Central memory CD4-positive, alpha-beta T cell (primary cell): ENCODE results near the gene FMO1.
"Not testable (repeated sequence)": the region's sequence is repeated elsewhere in the genome, so short reads cannot be mapped to it uniquely, and the experiment has no call there.

Source experiments
- DNase-seq: peaks from one replicate; pipeline ENCODE4 v3.0.0; 2022
- total RNA-seq, 3 experiments: gene quantifications; one replicate each; lab custom pipeline; 2026; lab: John Stamatoyannopoulos, UW

The FMO1 gene, protein sequence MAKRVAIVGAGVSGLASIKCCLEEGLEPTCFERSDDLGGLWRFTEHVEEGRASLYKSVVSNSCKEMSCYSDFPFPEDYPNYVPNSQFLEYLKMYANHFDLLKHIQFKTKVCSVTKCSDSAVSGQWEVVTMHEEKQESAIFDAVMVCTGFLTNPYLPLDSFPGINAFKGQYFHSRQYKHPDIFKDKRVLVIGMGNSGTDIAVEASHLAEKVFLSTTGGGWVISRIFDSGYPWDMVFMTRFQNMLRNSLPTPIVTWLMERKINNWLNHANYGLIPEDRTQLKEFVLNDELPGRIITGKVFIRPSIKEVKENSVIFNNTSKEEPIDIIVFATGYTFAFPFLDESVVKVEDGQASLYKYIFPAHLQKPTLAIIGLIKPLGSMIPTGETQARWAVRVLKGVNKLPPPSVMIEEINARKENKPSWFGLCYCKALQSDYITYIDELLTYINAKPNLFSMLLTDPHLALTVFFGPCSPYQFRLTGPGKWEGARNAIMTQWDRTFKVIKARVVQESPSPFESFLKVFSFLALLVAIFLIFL
- 0 reads per million in 3 experiments for total RNA-seq

DNA sequence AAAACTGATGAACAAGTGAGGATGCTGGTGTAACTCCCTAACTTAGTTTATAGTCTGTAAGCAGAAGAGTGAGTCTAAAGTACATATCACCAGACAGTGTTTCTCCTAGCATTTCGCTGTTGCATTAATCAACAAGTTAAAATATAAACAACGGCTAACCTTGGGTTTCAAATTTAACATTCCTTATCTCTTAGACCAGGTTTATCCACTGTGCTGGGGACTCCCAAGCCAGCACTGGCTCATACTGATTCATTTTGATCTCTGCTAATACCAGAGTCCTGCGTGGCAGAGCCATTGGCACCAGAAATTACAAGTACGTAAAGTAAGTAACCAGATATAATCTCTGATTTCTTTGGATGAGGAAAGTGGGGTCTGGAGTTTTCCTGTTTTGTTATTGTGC, at the start of gene FMO1:
TSS of gene FMO1 (plus strand) at position 193 of the 400 bp plus-strand sequence. CDS start 9,594 bp downstream, outside the sequence.
- DNase-seq, result no peak

DNA sequence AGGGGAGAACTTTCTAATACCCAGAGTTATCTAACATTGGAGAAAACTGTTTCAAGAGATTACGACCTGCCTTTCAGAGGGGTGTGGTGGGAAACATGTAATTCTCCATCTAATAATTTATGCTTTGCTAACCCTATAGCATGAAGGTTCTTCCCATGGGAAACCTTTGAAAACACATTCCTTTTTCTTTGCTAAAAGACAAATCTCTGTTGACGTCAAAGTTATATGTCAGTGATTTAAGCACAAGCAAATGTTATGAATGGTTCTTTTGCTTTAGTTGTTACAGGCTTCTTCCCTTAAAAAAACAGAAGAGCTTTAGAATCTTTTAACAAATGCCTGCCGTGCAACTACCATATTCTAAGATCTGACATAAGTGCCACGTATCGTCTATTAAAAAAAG, 44.0 kb upstream of the FMO1 start:
- DNase-seq, result no peak

DNA sequence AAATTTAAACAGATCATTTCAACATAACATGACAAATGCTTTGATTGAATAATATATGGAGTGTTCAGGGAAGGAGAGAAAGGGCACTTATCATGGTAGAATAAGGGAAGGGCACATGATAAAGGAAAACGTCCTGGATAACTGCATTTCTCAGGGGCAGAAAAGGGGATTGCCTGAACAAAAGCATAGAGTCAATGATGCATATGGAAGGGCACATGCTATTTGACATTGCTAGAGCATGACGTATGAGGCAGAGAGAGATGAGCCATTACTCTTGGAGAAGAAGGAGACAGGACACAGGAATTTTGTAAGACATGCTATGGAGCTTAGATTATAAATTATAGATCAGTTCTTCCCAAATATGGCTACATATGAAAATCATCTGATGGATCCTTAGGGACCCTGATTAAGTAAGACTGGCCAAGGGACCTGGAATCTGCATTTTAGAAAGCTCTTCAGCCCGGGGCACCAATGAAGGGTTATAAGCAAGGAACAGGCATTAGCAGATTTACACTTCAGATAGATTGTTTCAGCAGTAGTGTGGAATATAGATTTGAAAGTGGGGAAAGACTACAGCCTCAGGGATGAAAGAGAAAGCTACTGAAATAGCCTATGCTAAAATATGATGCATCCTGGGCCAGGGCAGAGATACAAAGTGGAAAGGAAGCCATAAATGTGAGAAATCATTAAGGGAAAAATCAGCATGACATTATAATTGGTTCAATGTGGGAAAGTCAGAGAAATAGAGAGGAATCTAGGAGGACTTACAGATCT, 41.9 kb upstream of the FMO1 start:
- no peak for DNase-seq

DNA sequence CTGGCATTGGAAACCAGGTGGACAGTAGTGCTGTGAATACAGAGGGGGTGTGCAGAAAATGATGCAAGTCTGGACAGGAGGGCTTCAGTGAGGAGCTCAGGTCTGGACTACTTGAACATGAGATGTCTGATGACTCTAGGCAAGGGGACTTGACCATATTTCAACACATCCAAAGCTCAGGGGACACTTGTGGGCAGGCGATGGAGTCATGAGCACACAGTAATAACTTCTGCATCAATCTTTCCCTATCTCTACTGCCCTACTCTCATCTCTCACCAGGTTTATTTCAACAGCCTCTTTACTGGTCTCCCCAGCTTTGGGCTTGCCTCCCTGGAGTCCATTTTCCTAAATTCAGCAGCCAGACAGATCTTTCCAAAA, 41.3 kb upstream of the FMO1 start:
- DNase-seq, result no peak

DNA sequence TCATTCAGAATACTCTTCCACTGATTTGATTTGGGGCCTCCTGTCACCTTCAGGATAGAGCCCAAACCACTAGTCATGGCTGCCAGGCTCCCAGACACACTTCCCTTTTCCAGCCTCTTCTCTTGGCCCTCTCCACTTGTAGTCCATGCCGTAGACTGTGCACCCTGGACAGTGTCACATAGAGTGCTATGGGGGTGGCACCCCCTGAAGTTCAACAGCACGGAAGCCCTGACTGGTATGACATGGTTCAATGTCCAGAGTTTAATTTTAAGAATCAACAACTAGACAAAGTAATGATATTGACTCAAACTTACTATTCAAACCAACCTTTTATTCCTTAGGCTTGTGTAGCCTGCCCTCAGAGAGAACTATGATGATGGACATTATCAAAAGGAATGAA, 40.9 kb upstream of the FMO1 start:
- DNase-seq, result no peak

DNA sequence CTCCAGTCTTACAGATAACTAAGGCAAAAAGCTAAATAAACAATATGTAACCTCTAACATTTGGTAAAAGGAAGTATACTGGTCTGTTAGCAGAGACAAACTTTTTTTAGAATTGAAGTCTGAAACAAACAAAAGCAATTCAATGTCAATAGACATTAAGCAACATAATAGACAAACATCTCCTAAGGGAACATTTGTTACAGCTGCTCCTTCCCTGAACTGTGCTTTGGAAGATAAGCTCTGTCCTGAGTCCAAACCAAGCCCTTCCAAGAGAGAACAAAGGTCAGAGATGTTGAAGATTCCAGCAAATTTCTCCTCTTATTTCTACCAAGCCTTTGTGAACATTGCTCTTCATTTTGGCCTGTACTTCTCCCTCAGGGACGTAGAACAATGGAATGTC, 37.9 kb upstream of the FMO1 start:
- DNase-seq, result no peak

DNA sequence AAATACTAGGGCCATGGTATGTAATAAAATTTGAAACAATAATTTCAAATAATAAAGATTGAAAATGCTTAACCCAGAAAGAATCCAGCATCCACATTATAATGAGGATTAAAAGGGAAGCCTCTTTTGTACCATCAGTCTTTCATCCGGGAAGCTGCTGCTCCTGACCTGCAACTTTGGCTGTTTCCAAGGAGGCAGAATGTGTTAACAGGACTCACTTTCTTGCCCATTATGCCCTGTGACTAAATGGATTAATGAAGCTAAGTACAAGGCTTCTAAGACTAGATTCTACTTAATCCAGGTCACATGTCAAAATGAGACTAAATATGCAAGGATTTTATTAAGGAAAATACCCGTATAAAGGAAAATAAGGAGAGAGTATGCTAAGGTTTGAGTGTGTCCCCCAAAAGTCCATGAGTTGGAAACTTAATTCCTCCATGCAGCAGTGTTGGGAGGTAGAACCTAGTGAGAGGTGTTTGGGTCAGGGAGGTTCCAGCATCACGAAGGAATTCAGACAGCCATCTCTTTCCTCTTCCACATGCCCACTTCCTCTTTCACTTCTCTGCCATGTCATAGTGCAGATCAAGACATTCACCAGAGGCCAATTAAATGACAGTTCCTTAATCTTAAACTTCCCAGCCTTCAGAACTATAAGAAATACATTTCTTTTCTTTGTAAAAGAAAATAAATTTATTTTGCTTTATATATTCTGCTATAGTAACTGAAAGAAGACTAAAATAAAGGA, 35.5 kb upstream of the FMO1 start:
- no peak for DNase-seq

DNA sequence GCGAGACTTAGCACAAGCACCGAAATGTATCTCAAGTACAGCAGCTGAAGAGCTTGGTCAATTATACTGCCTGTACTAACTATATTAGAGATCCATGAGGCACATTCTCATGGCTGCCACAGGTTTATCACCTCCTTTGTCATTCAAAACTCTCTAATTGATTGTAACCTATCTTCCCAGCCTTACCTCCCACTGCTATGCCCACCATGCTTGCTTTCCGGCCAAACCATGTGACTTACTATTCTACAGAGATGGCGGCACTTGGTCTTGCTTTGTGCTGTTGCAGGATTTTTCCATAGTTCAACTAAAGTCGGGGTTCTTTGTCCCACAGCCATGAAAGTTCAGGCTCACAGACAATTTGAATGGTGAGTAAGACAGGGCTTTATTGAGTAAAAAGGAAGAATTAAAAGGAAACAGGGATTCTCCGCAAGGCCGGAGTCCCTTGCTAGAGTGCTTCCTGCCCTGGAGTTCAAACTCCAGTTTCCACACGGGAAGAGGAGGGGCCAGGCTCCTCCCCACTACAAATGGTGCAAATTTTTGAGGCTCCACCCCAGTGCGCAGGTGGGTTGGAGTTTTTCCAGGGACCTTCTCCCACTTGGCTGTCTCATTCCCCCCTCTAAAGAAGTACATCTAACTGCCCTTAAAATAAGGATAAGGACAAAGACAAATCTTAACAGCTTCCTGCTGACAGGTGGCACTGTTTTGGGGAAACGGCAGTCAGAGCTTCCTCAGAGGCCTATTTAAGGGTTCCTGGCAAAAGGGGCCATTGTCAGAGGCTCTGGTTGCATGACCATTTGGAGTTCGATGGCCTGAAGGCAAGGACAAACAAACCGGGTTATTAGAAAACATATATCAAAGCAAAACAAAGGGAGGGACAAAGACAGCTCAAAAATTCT, 34.5 kb upstream of the FMO1 start:
- DNase-seq, result no peak

DNA sequence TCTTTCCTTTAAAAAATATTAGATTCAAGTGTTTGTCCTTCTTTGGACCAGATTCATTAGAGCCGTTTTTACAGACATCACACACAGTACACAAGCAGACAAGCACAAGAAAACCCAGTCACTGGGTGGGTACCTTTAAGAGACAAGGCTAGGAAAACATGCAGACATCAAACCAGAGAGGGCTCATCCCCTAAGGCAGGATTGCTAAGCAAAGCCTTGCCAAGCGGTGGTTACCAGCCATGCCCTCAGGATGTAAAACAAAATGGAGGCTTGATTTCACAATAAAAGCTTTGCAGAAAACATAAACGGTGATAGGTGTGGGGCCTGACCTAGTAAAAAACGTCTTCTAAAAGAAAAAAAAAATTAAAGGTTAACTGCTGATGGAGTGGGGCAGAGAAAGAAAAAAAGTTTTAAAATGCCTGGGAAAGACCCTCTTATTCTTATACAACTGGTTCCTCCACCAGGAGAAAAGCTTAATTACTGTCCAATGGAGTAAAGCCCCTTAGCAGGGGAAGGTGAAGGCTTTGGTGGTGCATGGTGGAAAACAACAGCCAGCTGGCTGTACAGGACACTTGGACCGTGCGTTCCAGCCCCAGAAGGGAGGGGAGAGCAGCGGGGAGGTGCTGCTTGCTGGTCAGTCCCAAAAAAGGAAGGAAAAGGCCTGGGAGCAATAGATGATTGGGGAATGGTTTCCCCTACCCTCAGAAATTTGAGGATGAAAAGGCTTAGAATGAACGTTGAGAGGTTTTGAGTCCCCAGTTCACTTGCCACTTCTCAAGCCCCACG, 30.4 kb upstream of the FMO1 start:
- DNase-seq, result no peak

DNA sequence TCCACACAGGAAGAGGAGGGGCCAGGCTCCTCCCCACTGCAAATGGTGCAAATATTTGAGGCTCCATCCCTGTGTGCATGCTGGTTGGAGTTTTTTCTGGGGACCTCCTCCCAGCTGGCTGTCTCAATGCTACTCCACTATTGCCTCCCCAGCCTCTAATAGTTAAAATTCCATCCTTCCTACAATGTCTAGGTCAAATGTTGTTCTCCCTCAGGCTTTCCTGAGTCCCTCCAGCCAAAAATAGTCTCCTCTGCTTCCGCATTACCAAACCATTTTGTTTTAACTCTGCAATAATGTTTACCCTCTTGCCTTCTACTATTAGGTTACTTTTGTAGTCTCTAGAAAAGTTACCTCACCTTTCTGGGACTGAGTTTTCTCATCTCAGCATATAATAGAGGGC, 29.6 kb upstream of the FMO1 start:
- DNase-seq, result no peak

DNA sequence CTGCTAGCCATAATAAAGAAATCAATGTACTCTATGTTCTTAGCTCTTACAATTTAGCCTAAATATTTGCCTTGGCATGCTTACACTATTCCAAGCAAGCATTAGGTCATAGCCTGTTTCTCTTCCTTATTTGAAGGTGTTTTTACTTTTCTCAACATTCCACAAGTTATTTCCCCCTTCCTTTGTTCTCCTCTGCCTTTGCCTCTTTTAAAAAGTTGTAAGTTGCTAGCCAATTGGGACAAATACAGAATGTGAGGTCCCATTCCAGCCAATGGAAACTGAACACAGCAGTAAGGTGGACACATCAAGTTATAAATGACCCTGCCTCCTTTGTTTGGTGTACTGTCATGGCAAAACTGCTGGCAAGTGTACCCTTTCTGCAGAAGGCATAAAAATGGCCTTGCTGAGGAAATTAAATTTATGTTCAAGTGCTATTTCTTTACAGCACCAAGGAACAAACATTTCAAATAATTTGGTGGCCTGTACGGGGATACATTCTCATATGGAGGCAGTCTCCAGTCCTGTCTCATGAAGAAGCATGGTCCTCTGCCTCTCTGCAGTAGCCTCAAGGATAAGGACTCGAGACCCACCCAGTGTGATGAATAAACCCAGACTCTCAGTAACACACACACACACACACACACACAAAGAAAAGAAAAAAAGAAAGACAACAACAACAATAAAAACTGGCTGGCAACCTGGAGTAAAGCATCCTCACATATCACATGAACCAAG, 28.8 kb upstream of the FMO1 start:
- no peak for DNase-seq

DNA sequence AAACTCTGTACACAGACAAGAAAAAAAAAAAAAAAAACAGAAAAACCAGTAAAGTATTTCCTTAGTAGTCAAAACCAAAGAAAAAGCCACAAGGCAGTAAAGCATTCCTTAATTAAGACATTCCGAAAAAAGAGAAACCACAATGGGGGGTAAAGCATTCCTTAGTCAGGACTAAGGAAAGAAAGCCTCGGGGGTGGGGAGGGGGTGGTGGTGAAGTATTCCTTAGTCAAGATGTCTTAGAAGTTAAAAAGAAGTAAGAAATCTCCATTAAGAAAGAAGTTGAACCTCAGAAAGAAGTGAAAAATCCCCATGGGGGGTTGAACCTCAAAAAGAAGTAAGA, 28.2 kb upstream of the FMO1 start:
- no peak for DNase-seq

DNA sequence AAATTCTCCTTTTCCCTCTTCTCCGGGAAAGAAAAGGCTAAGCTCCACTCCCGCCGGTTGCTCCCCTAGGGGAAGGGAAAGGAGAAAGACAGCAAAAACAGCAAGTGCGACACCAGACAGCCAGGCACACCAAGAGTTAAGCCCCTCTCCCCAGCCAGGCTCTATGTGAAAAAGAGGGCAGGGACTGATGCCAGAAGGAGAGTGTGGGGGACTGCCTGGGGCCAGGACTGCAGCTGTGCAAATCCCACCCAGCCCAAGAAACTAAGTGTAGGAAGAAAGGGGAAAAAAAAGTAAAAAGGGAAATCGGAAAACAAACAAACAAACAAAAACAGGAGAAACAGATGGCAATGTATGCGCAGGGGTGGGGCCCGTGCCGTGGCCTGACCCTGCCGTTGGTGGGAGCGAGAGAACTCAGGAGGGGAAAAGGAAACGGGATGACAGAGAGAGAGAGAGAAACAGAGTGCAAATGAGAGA, 27.7 kb upstream of the FMO1 start:
- no peak for DNase-seq

DNA sequence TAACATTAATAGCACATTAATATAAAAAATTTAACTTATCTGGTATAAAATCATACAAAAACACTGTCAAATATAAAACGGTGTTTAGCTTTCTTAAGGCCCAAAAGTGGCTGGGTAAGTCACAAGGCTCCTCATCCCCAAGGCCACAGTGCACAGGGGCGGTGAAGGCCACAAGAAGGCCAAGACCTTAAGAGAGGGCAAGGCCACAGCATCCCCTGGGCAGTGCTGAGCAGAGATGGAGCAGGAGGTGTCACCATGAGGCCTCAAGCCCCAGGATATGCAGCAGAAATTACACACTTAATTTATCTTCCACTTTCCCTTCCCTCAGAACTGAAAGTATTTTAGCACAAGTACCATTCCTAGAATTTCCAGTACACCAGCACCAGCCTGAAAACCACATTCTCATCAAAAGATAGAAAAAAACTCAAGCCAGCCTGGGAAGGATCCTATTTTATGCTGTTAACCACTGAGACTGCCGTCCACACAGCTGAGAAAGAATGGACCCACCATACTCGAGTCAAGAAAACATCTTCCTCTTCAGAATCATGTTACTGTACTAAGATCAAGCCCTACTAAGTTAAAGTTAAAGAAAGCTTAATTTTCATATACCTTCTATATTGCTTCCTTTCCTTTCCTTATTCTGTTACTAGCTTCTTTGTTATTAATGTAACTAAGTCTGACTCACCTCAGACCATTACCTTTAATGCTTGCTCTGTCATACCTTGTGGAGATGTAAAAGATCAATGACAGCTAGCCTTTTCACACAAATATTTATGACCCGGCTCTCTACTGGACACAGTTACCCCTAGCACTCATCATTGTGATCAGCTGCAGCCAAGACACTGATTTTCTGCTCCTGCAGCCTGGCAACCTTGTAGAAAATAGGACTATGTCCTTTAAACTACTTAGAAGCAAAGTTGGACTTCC, 26.4 kb upstream of the FMO1 start:
- DNase-seq, result no peak

DNA sequence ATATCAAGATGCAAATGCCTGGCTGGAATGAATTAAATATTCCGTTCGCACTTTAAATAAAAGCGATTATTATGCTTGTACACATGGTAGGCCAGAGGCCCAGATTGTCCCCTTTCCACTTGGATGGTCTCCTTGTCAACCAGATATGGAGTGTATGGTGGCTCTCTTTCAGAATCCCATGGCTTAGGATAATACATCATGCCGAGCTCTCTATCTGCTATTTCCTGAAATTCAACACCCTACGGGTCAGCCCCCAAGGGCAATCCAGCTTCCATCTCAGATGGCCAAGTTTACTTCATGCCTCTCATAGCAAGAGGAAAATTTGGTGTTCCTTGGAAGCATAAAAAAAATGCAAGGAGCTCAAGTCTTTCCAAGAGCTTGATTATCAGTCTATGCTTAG, 25.4 kb upstream of the FMO1 start:
- no peak for DNase-seq

DNA sequence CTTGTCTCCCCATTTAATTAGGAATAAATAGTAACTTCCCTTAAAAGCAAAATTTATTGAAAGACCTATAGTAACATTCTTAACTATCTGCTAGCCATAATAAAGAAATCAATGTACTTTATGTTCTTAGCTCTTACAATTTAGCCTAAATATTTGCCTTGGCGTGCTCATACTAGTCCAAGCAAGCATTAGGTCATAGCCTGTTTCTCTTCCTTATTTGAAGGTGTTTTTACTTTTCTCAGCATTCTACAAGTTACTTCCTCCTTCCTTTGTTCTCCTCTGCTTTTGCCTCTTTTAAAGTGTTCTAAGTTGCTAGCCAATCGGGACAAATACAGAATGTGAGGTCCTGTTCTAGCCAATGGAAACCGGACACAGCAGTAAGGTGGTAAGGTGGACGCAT, 24.0 kb upstream of the FMO1 start:
- DNase-seq, result not testable (repeated sequence)

DNA sequence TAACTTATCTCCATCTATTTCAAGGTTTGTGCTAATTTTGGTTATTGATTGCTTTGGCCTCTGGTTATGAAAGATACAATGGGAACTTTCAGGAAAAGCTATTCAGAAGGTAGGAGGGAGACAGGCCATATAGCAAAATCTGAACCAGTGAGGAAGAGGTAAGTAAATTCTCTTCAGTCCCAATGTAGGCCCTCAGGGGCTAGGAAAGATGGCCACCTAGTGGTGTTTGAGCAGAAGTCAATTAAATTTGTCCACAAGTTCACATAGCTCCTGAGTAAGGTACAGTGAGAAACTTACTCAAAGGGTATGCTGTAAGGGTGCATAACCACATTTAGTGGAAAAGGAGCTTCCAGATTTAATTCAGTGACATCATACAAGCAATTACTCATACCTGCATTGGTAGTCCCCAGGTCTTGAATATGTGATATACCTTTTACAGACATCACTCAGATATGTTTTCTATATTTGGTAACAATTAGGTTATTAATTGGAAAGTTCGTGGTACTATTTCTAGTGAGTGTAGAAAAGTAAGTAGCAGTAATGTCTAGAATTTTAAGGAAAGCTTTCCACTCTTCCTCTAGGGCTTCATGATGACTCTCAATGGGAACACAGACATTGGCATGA, 21.4 kb upstream of the FMO1 start:
- DNase-seq, result no peak

DNA sequence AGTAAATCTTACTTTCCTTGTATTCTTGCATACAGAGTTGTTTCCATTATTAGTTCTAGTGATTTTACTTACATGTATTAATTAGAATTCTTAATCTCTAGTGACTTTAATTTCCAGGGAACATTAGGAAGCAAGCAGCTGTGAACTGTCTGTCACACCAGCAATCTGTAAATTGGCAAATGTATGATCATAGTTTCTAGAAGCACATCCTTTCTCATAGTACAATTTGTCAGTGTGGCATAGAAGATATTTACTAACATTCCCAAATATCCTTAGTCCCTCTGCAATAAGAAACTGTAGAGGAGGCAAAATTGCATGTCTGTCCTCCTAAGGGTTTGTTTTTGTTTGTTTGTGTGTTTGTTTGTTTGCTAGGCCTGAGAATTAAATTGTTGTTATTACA, 17.0 kb upstream of the FMO1 start:
- no peak for DNase-seq

DNA sequence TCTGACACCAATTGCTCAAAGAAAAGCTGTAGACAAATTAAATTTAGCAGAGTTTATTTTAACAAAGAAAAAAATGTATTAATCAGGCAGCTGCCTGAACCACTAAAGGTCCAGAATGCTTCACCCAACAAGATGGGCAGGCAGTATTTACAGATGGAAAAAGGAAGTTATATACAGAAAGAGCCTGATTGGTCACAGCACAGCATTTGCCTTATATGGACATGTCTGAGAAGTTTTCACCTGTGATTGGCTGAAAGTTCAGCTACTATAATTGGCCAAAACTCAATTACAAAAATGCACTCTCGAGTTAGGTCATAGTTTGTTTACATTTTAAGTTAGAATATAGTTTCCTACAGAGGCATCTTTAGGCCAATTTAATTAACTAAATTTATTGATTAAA, 15.1 kb upstream of the FMO1 start:
- no peak for DNase-seq
